Body of pancreas (tissue), 4 donors: Measurements from ENCODE around the gene RESF1.

Source experiments
- POLR2A ChIP-seq, 3 donors: fragments of 450-650 bp; IDR thresholded peaks; one replicate each; pipeline ENCODE4 v1.6.1; 2016; ENCODE audit warnings: antibody characterized with exemption in 3 of 3, mild to moderate bottlenecking in 2 of 3
- TF ChIP-seq, protein P1 (sequence below), 7 experiments: fragments of 450-650 bp in 4 of 7; fragments of 200-600 bp in 3 of 7; sonication (generic) in 3 of 7; IDR thresholded peaks; one replicate each; pipeline ENCODE4 v1.5.1; 2016 to 2019; ENCODE audit warnings: antibody characterized with exemption in 7 of 7

GRCh38 chr12:31959701-31960391, 631 bp downstream of the RESF1 start:
- TF ChIP-seq, protein P1, sequence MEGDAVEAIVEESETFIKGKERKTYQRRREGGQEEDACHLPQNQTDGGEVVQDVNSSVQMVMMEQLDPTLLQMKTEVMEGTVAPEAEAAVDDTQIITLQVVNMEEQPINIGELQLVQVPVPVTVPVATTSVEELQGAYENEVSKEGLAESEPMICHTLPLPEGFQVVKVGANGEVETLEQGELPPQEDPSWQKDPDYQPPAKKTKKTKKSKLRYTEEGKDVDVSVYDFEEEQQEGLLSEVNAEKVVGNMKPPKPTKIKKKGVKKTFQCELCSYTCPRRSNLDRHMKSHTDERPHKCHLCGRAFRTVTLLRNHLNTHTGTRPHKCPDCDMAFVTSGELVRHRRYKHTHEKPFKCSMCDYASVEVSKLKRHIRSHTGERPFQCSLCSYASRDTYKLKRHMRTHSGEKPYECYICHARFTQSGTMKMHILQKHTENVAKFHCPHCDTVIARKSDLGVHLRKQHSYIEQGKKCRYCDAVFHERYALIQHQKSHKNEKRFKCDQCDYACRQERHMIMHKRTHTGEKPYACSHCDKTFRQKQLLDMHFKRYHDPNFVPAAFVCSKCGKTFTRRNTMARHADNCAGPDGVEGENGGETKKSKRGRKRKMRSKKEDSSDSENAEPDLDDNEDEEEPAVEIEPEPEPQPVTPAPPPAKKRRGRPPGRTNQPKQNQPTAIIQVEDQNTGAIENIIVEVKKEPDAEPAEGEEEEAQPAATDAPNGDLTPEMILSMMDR (IDR thresholded peaks at IDR 0.05): no peak
- no peak for TF ChIP-seq POLR2A (IDR thresholded peaks at IDR 0.05)
